Nephron progenitor cell (in vitro differentiated cells): Measurements from ENCODE around the gene DPF3.

ENCODE experiments used
- DNase-seq: peaks from one replicate; pipeline ENCODE4 v3.0.0; 2021
- H3K27ac Mint-ChIP-seq: 2 replicates; pipeline ENCODE4 v1.8.0; 2021; ENCODE audit warnings: mild to moderate bottlenecking, moderate library complexity, mixed read lengths
- H3K27me3 Mint-ChIP-seq: 2 replicates; pipeline ENCODE4 v1.8.0; 2021; ENCODE audit warnings: mild to moderate bottlenecking, low read depth, mixed read lengths; ENCODE audit not compliant: poor library complexity
- H3K36me3 Mint-ChIP-seq: 2 replicates; pipeline ENCODE4 v1.8.0; 2021; ENCODE audit warnings: low read depth, mixed read lengths
- H3K4me1 Mint-ChIP-seq: 2 replicates; pipeline ENCODE4 v1.8.0; 2021; ENCODE audit warnings: mixed read lengths
- H3K4me3 Mint-ChIP-seq: 2 replicates; pipeline ENCODE4 v1.8.0; 2021; ENCODE audit warnings: mild to moderate bottlenecking, moderate library complexity, mixed read lengths
- H3K9me3 Mint-ChIP-seq: 2 replicates; pipeline ENCODE4 v1.8.0; 2021; ENCODE audit warnings: mild to moderate bottlenecking, moderate library complexity, mixed read lengths
- TF ChIP-seq, protein P1 (sequence below): fragments of 200-600 bp; sonication (generic); IDR thresholded peaks from 2 replicates; pipeline ENCODE4 v1.5.0; 2021; ENCODE audit warnings: antibody characterized with exemption

Gene DPF3

DNA sequence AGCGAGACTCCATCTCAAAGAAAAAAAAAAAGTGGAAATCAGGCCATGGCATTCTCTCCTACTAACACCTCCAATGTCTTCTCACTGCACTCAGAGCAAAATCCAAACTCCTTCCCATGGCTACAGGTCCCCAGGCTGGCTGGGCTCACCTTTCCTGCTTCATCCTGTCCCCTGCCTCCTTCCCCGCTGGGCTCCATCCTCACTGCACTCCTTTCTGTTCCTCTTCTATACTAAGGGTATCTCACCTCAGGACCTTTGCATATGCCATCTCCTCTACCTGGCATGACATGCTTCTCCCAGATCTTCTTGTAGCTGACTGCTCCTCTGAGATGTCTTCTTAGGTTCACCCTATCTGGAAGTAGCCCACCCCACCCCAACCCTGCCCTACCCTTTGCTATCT lies 111.1 kb downstream of the DPF3 start:
- peaks cover 20% of the 10 kb centered on the region for H3K9me3 Mint-ChIP-seq
- H3K27ac Mint-ChIP-seq: no peak overlapping the region
- H3K27me3 Mint-ChIP-seq: peaks cover 2% of the 10 kb centered on the region
- TF ChIP-seq, protein P1, sequence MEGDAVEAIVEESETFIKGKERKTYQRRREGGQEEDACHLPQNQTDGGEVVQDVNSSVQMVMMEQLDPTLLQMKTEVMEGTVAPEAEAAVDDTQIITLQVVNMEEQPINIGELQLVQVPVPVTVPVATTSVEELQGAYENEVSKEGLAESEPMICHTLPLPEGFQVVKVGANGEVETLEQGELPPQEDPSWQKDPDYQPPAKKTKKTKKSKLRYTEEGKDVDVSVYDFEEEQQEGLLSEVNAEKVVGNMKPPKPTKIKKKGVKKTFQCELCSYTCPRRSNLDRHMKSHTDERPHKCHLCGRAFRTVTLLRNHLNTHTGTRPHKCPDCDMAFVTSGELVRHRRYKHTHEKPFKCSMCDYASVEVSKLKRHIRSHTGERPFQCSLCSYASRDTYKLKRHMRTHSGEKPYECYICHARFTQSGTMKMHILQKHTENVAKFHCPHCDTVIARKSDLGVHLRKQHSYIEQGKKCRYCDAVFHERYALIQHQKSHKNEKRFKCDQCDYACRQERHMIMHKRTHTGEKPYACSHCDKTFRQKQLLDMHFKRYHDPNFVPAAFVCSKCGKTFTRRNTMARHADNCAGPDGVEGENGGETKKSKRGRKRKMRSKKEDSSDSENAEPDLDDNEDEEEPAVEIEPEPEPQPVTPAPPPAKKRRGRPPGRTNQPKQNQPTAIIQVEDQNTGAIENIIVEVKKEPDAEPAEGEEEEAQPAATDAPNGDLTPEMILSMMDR: no peak
- peaks cover 49% of the 10 kb centered on the region for H3K4me1 Mint-ChIP-seq
- no peak overlapping the region for H3K4me3 Mint-ChIP-seq
- no peak for DNase-seq
- peaks cover 32% of the 10 kb centered on the region for H3K36me3 Mint-ChIP-seq

DNA sequence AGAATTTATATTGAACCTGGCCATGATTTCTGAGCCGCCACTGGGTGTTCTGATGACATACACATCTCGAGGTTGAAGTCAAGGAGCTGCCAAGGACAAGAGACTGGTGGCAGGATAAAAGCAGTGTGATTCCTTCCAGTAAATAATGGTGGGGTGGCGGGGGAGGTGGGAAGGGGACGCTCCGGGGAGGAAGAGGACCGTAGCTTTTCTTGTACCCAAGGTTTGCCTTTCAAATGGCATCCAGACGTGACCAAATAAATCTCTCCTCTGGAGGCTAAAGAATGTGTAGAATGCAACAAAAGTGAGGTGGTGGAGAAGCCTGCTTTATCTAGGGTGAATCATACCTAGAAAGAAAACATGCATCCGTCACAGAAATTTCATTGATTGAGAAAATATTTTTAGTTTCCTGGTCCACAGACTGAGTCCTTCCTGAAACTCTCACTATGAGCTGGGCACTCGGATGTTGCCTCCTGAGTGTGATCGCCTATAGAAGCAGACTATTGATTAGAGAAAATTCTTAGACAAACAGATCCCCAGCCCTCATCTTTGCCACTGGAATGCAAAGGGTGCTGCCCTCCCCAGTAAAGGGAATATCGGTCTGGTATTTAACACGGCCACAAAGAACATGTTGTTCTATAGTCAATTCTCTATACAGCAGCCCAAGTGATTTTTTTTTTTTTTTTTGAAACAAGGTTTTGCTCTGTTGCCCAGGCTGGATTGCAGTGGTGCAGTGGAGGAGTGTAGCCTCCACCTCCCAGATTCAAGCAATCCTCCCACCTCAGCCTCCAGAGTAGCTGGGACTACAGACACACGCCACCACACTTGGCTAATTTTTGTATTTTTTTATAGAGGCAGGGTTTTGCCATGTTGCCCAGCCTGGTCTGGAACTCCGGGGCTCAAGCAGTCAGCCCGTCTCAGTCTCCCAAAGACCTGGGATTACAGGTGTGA lies 112.1 kb downstream of the DPF3 start:
- Mint-ChIP-seq H3K27me3 (peaks cover 2% of the 10 kb centered on the region), H3K9me3 (peaks cover 25% of the 10 kb centered on the region), H3K27ac (peak overlapping the region; percentile 61), H3K4me3 (no peak overlapping the region), H3K36me3 (peaks cover 38% of the 10 kb centered on the region), H3K4me1 (peaks cover 49% of the 10 kb centered on the region)
- no peak for DNase-seq
- TF ChIP-seq, protein P1: no peak

DNA sequence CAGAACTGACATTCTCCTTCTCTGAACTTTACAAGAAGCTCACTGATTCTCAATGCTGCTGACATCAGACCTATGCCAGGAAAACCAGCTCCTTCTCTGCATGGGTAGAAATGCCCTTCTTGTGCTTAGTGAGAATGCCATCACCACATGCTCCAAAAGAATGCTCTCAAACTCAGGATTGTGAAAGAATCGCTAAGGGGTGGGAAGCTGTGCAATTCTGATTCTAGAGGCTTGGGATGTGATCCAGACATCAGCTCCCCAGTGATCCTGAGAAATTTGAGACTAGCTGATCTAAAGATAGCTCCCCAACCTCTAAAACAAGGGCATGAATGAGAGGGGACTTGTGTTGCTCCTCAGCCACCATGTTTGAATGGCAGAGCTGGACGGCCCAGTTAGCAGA lies 113.2 kb downstream of the DPF3 start:
- no peak overlapping the region for H3K27ac Mint-ChIP-seq
- peaks cover 25% of the 10 kb centered on the region for H3K9me3 Mint-ChIP-seq
- TF ChIP-seq, protein P1: no peak
- H3K36me3 Mint-ChIP-seq: peaks cover 38% of the 10 kb centered on the region
- no peak overlapping the region for H3K4me3 Mint-ChIP-seq
- peaks cover 55% of the 10 kb centered on the region for H3K4me1 Mint-ChIP-seq
- no peak for DNase-seq
- peaks cover 2% of the 10 kb centered on the region for H3K27me3 Mint-ChIP-seq

DNA sequence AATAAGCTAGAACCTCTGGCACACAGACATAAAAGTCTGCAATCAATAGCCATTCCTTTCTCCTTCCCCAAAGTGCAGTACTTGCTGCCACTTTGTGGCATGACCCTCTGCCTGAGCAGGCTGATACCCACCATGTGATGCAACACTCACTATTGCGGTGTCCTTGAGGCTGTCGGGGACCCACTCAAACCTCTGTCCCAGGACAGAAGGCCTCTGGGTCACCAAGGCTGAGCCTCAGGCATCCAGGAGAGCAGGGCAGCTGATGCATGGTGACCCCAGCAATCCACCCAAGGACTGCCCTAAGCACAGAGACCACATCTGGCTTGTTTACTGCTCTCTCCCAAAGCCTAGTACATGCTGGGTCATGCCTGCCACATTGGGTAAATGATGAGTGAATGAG lies 114.2 kb downstream of the DPF3 start:
- Mint-ChIP-seq H3K9me3 (peaks cover 25% of the 10 kb centered on the region), H3K4me3 (no peak overlapping the region), H3K27ac (no peak overlapping the region), H3K27me3 (peaks cover 2% of the 10 kb centered on the region), H3K36me3 (peaks cover 38% of the 10 kb centered on the region), H3K4me1 (peaks cover 63% of the 10 kb centered on the region)
- DNase-seq: no peak
- TF ChIP-seq, protein P1: no peak

DNA sequence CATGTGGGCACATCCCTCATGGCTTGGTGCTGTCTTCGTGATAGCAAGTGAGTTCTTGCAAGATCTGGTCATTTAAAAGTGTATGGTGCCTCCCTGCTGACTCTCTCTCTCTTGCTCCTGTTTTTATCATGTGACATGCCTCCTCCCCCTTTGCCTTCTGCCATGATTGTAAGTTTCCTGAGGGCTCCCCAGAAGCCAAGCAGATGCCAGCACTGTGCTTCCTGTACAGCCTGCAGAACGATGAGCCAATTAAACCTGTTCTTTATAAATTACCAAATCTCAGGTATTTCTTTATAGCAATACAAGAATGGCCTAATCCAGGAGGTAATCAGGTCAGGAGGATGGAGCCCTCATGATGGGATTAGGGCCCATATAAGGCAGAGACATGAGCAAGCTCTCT lies 116.3 kb downstream of the DPF3 start:
- H3K36me3 Mint-ChIP-seq: peaks cover 29% of the 10 kb centered on the region
- DNase-seq: no peak
- TF ChIP-seq, protein P1: no peak
- H3K9me3 Mint-ChIP-seq: peaks cover 25% of the 10 kb centered on the region
- H3K4me1 Mint-ChIP-seq: peaks cover 53% of the 10 kb centered on the region
- no peak overlapping the region for H3K27ac Mint-ChIP-seq
- peaks cover 2% of the 10 kb centered on the region for H3K27me3 Mint-ChIP-seq
- H3K4me3 Mint-ChIP-seq: no peak overlapping the region
